Endothelial cell of umbilical vein (primary cell): ENCODE measurements around the gene TRIM67.

Experiments
- CTCF ChIP-seq, 2 donors: IDR thresholded peaks; 1 replicate in 1 of 2; 2 replicates in 1 of 2; pipeline ENCODE4 v1.5.1; 2011; ENCODE audit warnings: low read length in 2 of 2, mild to moderate bottlenecking in 2 of 2, moderate library complexity in 2 of 2, control low read depth in 1 of 2, inconsistent platforms in 1 of 2, low read depth in 1 of 2; ENCODE audit not compliant: insufficient read depth in 1 of 2; ENCODE audit errors: extremely low read depth in 1 of 2
- EZH2 ChIP-seq: IDR thresholded peaks from 2 replicates; pipeline ENCODE4 v1.6.1; 2012; ENCODE audit warnings: borderline replicate concordance, low read depth, mild to moderate bottlenecking, moderate library complexity, low read length, inconsistent platforms; ENCODE audit not compliant: severe bottlenecking
- FOS ChIP-seq: IDR thresholded peaks from 2 replicates; pipeline ENCODE4 v1.6.1; 2011; ENCODE audit warnings: mild to moderate bottlenecking, low read length, moderate library complexity, borderline replicate concordance; ENCODE audit not compliant: insufficient read depth
- MAX ChIP-seq: IDR thresholded peaks from 2 replicates; pipeline ENCODE4 v1.6.1; 2011; ENCODE audit not compliant: insufficient read depth, insufficient read length
- POLR2A ChIP-seq: IDR thresholded peaks from 2 replicates; pipeline ENCODE4 v1.6.1; 2012; ENCODE audit warnings: low read depth, mild to moderate bottlenecking, control low read depth, low read length
- POLR2AphosphoS5 ChIP-seq: IDR thresholded peaks from 2 replicates; pipeline ENCODE4 v1.6.1; 2012; ENCODE audit warnings: low read depth, mild to moderate bottlenecking, control low read depth, low read length, moderate library complexity; ENCODE audit not compliant: insufficient read depth

- no peak for TF ChIP-seq CTCF (IDR thresholded peaks at IDR 0.05; ENCODE audit: extremely low read depth in 1 of 2, insufficient read depth in 1 of 2, low read depth in 1 of 2, low read length in 2 of 2)
- no peak for TF ChIP-seq POLR2A
- TF ChIP-seq MAX: no peak
- TF ChIP-seq POLR2AphosphoS5: no peak
- no peak for TF ChIP-seq EZH2
- TF ChIP-seq FOS: no peak
These were observed 74.3 kb downstream of the TRIM67 start for GRCh38 chr1:231236208-231236591.
